22Rv1 (cell line): ENCODE results near the gene NOTCH1.

Experiments
- CTCF ChIP-seq: fragments of 450-650 bp; IDR thresholded peaks from 2 replicates; pipeline ENCODE4 v1.5.1; 2017; ENCODE audit warnings: mild to moderate bottlenecking
- ZFX ChIP-seq: fragments of 450-650 bp; IDR thresholded peaks from 2 replicates; pipeline ENCODE4 v1.6.1; 2017; ENCODE audit warnings: antibody characterized with exemption, borderline replicate concordance

GRCh38 chr9:136486823-136487620, 58.8 kb downstream of the NOTCH1 start:
- TF ChIP-seq CTCF (no peak), ZFX (no peak)
